Sigmoid colon (tissue), 4 donors: ENCODE measurements around the gene MCU.

Experiments used
- EP300 ChIP-seq, 4 donors: sonication (generic); formaldehyde crosslinking; IDR thresholded peaks; one replicate each; pipeline ENCODE4 v1.6.1; 2017; ENCODE audit warnings: antibody characterized with exemption in 4 of 4
- POLR2A ChIP-seq, 2 donors: fragments of 450-650 bp; IDR thresholded peaks; one replicate each; pipeline ENCODE4 v1.6.1; 2016; ENCODE audit warnings: antibody characterized with exemption in 2 of 2, mild to moderate bottlenecking in 2 of 2, moderate library complexity in 2 of 2

DNA sequence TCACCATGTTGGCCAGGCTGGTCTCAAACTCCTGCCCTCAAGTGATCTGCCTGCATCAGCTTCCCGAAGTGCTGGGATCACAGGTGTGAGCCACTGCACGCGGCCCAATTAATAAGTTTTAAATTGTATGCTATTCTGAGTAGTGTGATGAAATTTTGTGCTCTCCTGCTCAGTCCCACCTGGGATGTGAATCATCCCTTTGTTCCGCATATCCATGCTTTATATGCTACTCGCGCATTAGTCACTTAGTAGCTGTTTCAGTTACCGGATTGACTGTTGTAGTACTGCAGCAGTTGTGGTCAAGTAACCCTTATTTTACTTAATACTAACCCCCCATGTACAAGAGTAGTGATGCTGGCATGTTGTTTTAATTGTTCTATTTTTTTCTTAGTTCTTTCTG lies 154.3 kb downstream of the MCU start:
- TF ChIP-seq POLR2A (IDR thresholded peaks at IDR 0.05), result no peak
- TF ChIP-seq EP300 (IDR thresholded peaks at IDR 0.05), result no peak
